Activated T-cell treated with anti-CD3 and anti-CD28 coated beads for 1 hour (primary cell): ENCODE results near the gene MAJIN.
A peak's percentile ranks its signal among the peaks of the same experiment; 100 is the strongest.

Experiments used
- DNase-seq: peaks from one replicate; pipeline ENCODE4 v3.0.0-alpha.2; 2020; ENCODE audit warnings: low read depth

Gene MAJIN

GRCh38 chr11:64911689-64912088 is 60.2 kb downstream of the MAJIN start:
- no peak for DNase-seq

GRCh38 chr11:64911142-64911541 is 60.8 kb downstream of the MAJIN start:
- DNase-seq: no peak

- no peak for DNase-seq
These were observed 61.3 kb downstream of the MAJIN start for GRCh38 chr11:64910451-64911093.

- DNase-seq: no peak
These were observed 62.1 kb downstream of the MAJIN start for GRCh38 chr11:64909653-64910343.

- DNase-seq: no peak
These were observed 63.1 kb downstream of the MAJIN start for GRCh38 chr11:64908766-64909165.

- DNase-seq: no peak
These were observed 65.6 kb downstream of the MAJIN start for GRCh38 chr11:64906314-64906635.

GRCh38 chr11:64905516-64906313 is 66.2 kb downstream of the MAJIN start:
- DNase-seq: no peak

- no peak for DNase-seq
These were observed 68.5 kb downstream of the MAJIN start for GRCh38 chr11:64903291-64903833.

- no peak for DNase-seq
These were observed 69.6 kb downstream of the MAJIN start for GRCh38 chr11:64902102-64902900.

GRCh38 chr11:64900774-64901173 is 71.1 kb downstream of the MAJIN start:
- no peak for DNase-seq

- DNase-seq: peak; percentile 45
These were observed 71.6 kb downstream of the MAJIN start for GRCh38 chr11:64900263-64900678.

GRCh38 chr11:64898541-64898940 is 73.4 kb downstream of the MAJIN start:
- DNase-seq: no peak

- no peak for DNase-seq
These were observed 73.8 kb downstream of the MAJIN start for GRCh38 chr11:64898076-64898445.

GRCh38 chr11:64897381-64898075 is 74.4 kb downstream of the MAJIN start:
- DNase-seq: no peak

GRCh38 chr11:64896448-64897022 is 75.4 kb downstream of the MAJIN start:
- DNase-seq: no peak

GRCh38 chr11:64894812-64895452 is 77.0 kb downstream of the MAJIN start:
- DNase-seq: no peak

- peak; percentile 93 for DNase-seq
These were observed 77.7 kb downstream of the MAJIN start for GRCh38 chr11:64894070-64894811.

GRCh38 chr11:64893194-64894069 is 78.5 kb downstream of the MAJIN start:
- no peak for DNase-seq

- DNase-seq: no peak
These were observed 79.1 kb downstream of the MAJIN start for GRCh38 chr11:64892838-64893193.
